AG04449 (cell line): ENCODE measurements around the gene NMNAT3.

Source experiments
- CTCF ChIA-PET: fragments of 350-600 bp; formaldehyde crosslinking; extraction: SDS; loops from one replicate; lab custom pipeline; 2021; ENCODE audit warnings: antibody characterized with exemption; lab: Yijun Ruan, JAX
- POLR2A ChIA-PET: fragments of 400-600, 350-600 bp; formaldehyde crosslinking; extraction: SDS; loops from one replicate; lab custom pipeline; 2020; ENCODE audit warnings: antibody characterized with exemption, inconsistent platforms; lab: Yijun Ruan, JAX
- DNase-seq: peaks from one replicate; pipeline ENCODE4 v3.0.0-alpha.2; 2010; ENCODE audit warnings: low read depth, low spot score
- H3K4me3 ChIP-seq: 2 replicates; pipeline ENCODE4 v1.5.1; 2011; ENCODE audit warnings: low read depth, mild to moderate bottlenecking, control low read depth, low read length
- CTCF ChIP-seq: IDR thresholded peaks from one replicate; pipeline ENCODE4 v1.5.1; 2011; ENCODE audit warnings: mild to moderate bottlenecking, moderate library complexity, low read length, control low read depth, inconsistent platforms; ENCODE audit not compliant: insufficient read depth; ENCODE audit errors: missing control alignments

The NMNAT3 gene

GRCh38 chr3:139652561-139652960, 25.2 kb downstream of the NMNAT3 start:
- ChIA-PET POLR2A (no interaction called here), CTCF (interaction anchor here (1.3 kb wide), 1 partner anchor 225 kb away, joined by 3 read pairs; no protein-coding TSS in a partner anchor)
- H3K4me3 ChIP-seq: no peak overlapping the region
- no peak for TF ChIP-seq CTCF
- DNase-seq: no peak

- TF ChIP-seq CTCF: no peak
- no peak overlapping the region for H3K4me3 ChIP-seq
- ChIA-PET CTCF (no interaction called here), POLR2A (no interaction called here)
- DNase-seq: no peak
Observed at GRCh38 chr3:139647866-139648435, 29.8 kb downstream of the NMNAT3 start.

- ChIA-PET CTCF (no interaction called here), POLR2A (no interaction called here)
- TF ChIP-seq CTCF: no peak
- H3K4me3 ChIP-seq: no peak overlapping the region
- no peak for DNase-seq
Observed at GRCh38 chr3:139646512-139646911, 31.3 kb downstream of the NMNAT3 start.

GRCh38 chr3:139642996-139643395, 34.8 kb downstream of the NMNAT3 start:
- H3K4me3 ChIP-seq: no peak overlapping the region

GRCh38 chr3:139640456-139640855, 37.3 kb downstream of the NMNAT3 start:
- no peak for TF ChIP-seq CTCF
- ChIA-PET CTCF (no interaction called here), POLR2A (no interaction called here)
- no peak for DNase-seq
- no peak overlapping the region for H3K4me3 ChIP-seq

More at GRCh38 chr3:139642996-139643395, 34.8 kb downstream of the NMNAT3 start:
- ChIA-PET CTCF (no interaction called here), POLR2A (no interaction called here)
- DNase-seq: no peak
- no peak for TF ChIP-seq CTCF

GRCh38 chr3:139639662-139640061, 38.1 kb downstream of the NMNAT3 start:
- ChIA-PET POLR2A (no interaction called here), CTCF (no interaction called here)

More at GRCh38 chr3:139639662-139640061, 38.1 kb downstream of the NMNAT3 start:
- no peak overlapping the region for H3K4me3 ChIP-seq
- DNase-seq: no peak
- no peak for TF ChIP-seq CTCF
